SK-N-SH treated with all-trans-retinoic acid at 6 μM for 48 hours (cell line): ENCODE measurements around the gene GGT5.

ENCODE experiments used
- ATAC-seq: fragments of 200-7000 bp; cut with Tn5 transposase; 3 replicates; pipeline ENCODE4 v1.9.1; 2020; ENCODE audit warnings: mild to moderate bottlenecking, moderate library complexity
- ARNTL ChIP-seq: fragments of 450-650 bp; formaldehyde crosslinking; IDR thresholded peaks from 2 replicates; pipeline ENCODE4 v1.5.0; 2020; ENCODE audit warnings: low read depth, mild to moderate bottlenecking, moderate library complexity, borderline replicate concordance
- BACH2 ChIP-seq: fragments of 250-450 bp; sonication (Bioruptor Pico); IDR thresholded peaks from 2 replicates; pipeline ENCODE4 v1.9.0; 2021; ENCODE audit warnings: mild to moderate bottlenecking, borderline replicate concordance
- CREB5 ChIP-seq: fragments of 250-450 bp; sonication (Bioruptor Pico); IDR thresholded peaks from 2 replicates; pipeline ENCODE4 v1.5.1; 2020; ENCODE audit warnings: low read depth, mild to moderate bottlenecking, moderate library complexity
- CSDC2 ChIP-seq: fragments of 250-450 bp; sonication (Bioruptor Pico); IDR thresholded peaks from 2 replicates; pipeline ENCODE4 v1.5.0; 2020; ENCODE audit warnings: mild to moderate bottlenecking, moderate library complexity
- ESRRG ChIP-seq: fragments of 250-450 bp; sonication (Bioruptor Pico); IDR thresholded peaks from 2 replicates; pipeline ENCODE4 v1.6.1; 2021; ENCODE audit warnings: mild to moderate bottlenecking
- GLIS3 ChIP-seq: fragments of 250-450 bp; sonication (Bioruptor Pico); IDR thresholded peaks from 2 replicates; pipeline ENCODE4 v1.5.0; 2020; ENCODE audit warnings: mild to moderate bottlenecking, moderate library complexity
- ISL1 ChIP-seq: fragments of 250-450 bp; sonication (Bioruptor Pico); IDR thresholded peaks from 2 replicates; pipeline ENCODE4 v2.1.2; 2022; ENCODE audit warnings: mild to moderate bottlenecking, moderate library complexity
- OSR1 ChIP-seq: fragments of 250-450 bp; sonication (Bioruptor Pico); IDR thresholded peaks from 2 replicates; pipeline ENCODE4 v1.8.0; 2022; ENCODE audit warnings: moderate library complexity, mild to moderate bottlenecking, inconsistent platforms
- PATZ1 ChIP-seq: fragments of 250-450 bp; sonication (Bioruptor Pico); IDR thresholded peaks from 2 replicates; pipeline ENCODE4 v1.8.0; 2020; ENCODE audit warnings: mild to moderate bottlenecking, moderate library complexity, borderline replicate concordance
- POU6F1 ChIP-seq: fragments of 250-450 bp; sonication (Bioruptor Pico); IDR thresholded peaks from 2 replicates; pipeline ENCODE4 v1.8.0; 2021; ENCODE audit warnings: low read depth, mild to moderate bottlenecking, moderate library complexity, borderline replicate concordance
- PPARA ChIP-seq: fragments of 250-450 bp; sonication (Bioruptor Pico); IDR thresholded peaks from 2 replicates; pipeline ENCODE4 v1.5.0; 2020; ENCODE audit warnings: mild to moderate bottlenecking, borderline replicate concordance
- RARB ChIP-seq: fragments of 250-450 bp; sonication (Bioruptor Pico); IDR thresholded peaks from 2 replicates; pipeline ENCODE4 v1.8.0; 2021; ENCODE audit warnings: mild to moderate bottlenecking, moderate library complexity
- SNAI2 ChIP-seq: fragments of 250-450 bp; sonication (Bioruptor Pico); IDR thresholded peaks from 2 replicates; pipeline ENCODE4 v1.5.0; 2020; ENCODE audit warnings: mild to moderate bottlenecking, moderate library complexity
- TCF4 ChIP-seq: fragments of 250-450 bp; sonication (Bioruptor Pico); IDR thresholded peaks from 2 replicates; pipeline ENCODE4 v1.8.0; 2021; ENCODE audit warnings: mild to moderate bottlenecking, moderate library complexity, borderline replicate concordance
- TOX ChIP-seq: fragments of 250-450 bp; sonication (Bioruptor Pico); IDR thresholded peaks from 2 replicates; pipeline ENCODE4 v1.8.0; 2021; ENCODE audit warnings: mild to moderate bottlenecking, moderate library complexity, borderline replicate concordance
- TSHZ2 ChIP-seq: fragments of 250-450 bp; sonication (Bioruptor Pico); IDR thresholded peaks from 2 replicates; pipeline ENCODE4 v1.5.0; 2020; ENCODE audit warnings: mild to moderate bottlenecking, moderate library complexity
- ZC3H10 ChIP-seq: fragments of 250-450 bp; sonication (Bioruptor Pico); IDR thresholded peaks from 2 replicates; pipeline ENCODE4 v1.5.1; 2021; ENCODE audit warnings: mild to moderate bottlenecking, moderate library complexity
- ZFP3 ChIP-seq: fragments of 250-450 bp; sonication (Bioruptor Pico); IDR thresholded peaks from 2 replicates; pipeline ENCODE4 v1.5.0; 2020; ENCODE audit warnings: mild to moderate bottlenecking, moderate library complexity
- ZFP30 ChIP-seq: fragments of 450-650 bp; formaldehyde crosslinking; IDR thresholded peaks from 2 replicates; pipeline ENCODE4 v1.5.0; 2022; ENCODE audit warnings: mild to moderate bottlenecking, moderate library complexity
- ZNF565 ChIP-seq: fragments of 450-650 bp; formaldehyde crosslinking; conservative IDR thresholded peaks from 2 replicates; pipeline ENCODE4 v1.5.0; 2020; ENCODE audit warnings: low read depth, mild to moderate bottlenecking, moderate library complexity
- ZNF70 ChIP-seq: fragments of 450-650 bp; formaldehyde crosslinking; IDR thresholded peaks from 2 replicates; pipeline ENCODE4 v1.5.0; 2020; ENCODE audit warnings: mild to moderate bottlenecking, moderate library complexity
- ZNF8 ChIP-seq: fragments of 450-650 bp; formaldehyde crosslinking; IDR thresholded peaks from 2 replicates; pipeline ENCODE4 v1.5.0; 2020; ENCODE audit warnings: mild to moderate bottlenecking, moderate library complexity

The GGT5 gene

DNA sequence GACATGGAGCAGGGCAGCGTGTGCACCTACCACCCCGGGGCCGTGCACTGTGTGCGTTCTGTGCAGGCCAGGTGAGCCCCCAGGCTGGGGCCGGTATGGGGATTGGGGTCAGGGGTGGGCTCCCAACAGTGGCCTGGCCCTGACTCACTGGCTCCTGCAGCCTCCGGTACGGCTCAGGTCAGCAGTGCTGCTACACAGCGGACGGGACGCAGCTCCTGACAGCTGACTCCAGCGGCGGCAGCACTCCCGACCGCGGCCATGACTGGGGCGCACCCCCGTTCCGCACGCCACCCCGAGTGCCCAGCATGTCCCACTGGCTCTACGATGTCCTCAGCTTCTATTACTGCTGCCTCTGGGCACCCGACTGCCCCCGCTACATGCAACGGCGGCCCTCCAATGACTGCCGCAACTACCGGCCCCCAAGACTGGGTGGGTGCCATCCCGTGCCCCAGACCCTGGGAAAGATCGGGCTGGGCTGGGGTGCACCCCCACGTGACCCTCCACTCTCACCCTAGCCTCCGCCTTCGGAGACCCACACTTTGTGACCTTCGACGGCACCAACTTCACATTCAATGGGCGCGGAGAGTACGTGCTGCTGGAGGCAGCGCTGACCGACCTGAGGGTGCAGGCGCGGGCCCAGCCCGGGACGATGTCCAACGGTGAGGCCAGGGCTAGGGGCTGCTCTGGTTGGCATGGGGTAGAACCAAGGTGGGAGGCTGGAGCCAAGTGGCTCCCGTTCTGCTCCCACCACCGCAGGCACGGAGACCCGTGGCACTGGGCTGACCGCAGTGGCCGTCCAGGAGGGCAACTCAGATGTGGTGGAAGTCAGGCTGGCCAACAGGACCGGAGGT lies 59.2 kb downstream of the GGT5 start:
- no peak for TF ChIP-seq BACH2 (CRISPR knock-in tag)
- no peak for TF ChIP-seq SNAI2 (CRISPR knock-in tag)
- TF ChIP-seq TOX = no peak
- TF ChIP-seq ISL1 = no peak
- no peak for TF ChIP-seq ESRRG (CRISPR knock-in tag)
- TF ChIP-seq ZNF8 (CRISPR knock-in tag) = no peak
- no peak for TF ChIP-seq ZNF565 (CRISPR knock-in tag)
- TF ChIP-seq TCF4 (CRISPR knock-in tag) = no peak
- TF ChIP-seq CSDC2 = no peak
- no peak for TF ChIP-seq PPARA
- TF ChIP-seq RARB (CRISPR knock-in tag) = no peak
- no peak for TF ChIP-seq ZC3H10 (CRISPR knock-in tag)
- no peak for ATAC-seq

DNA sequence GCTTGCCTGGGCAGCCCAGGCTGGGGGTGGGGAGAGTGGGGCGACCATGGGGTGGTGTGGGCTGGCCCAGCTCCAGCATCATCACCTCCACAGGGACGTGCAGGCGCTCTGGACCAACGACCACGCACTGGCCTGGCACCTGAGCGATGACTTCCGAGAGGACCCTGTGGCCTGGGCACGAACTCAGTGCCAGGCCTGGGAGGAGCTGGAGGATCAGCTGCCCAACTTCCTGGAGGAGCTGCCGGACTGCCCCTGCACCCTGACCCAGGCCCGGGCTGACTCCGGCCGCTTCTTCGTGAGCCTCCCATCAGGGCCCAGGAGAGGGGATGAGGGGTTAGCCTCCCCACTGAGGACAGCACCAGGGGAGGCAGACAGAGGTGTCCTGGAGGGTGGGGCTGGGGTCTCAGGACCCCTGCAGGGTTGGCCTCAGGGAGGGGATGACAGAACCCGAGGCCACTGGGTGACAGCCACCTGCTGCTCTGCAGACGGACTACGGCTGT lies 59.8 kb downstream of the GGT5 start:
- no peak for TF ChIP-seq BACH2 (CRISPR knock-in tag)
- TF ChIP-seq ZFP3 (CRISPR knock-in tag) = no peak
- no peak for TF ChIP-seq ZNF70 (CRISPR knock-in tag)
- no peak for TF ChIP-seq ZC3H10 (CRISPR knock-in tag)
- no peak for TF ChIP-seq CREB5
- no peak for TF ChIP-seq PATZ1
- no peak for TF ChIP-seq PPARA
- no peak for TF ChIP-seq GLIS3 (CRISPR knock-in tag)
- TF ChIP-seq TOX = no peak
- no peak for TF ChIP-seq ARNTL
- TF ChIP-seq TCF4 (CRISPR knock-in tag) = no peak
- TF ChIP-seq POU6F1 (CRISPR knock-in tag) = no peak
- ATAC-seq = no peak

GRCh38 chr22:24184057-24184798 lies 60.7 kb downstream of the GGT5 start:
- no peak for TF ChIP-seq TCF4 (CRISPR knock-in tag)
- TF ChIP-seq TSHZ2 (CRISPR knock-in tag) = no peak
- no peak for TF ChIP-seq ZFP30 (CRISPR knock-in tag)
- no peak for TF ChIP-seq ZNF8 (CRISPR knock-in tag)
- TF ChIP-seq POU6F1 (CRISPR knock-in tag) = no peak
- no peak for TF ChIP-seq RARB (CRISPR knock-in tag)
- no peak for TF ChIP-seq ZFP3 (CRISPR knock-in tag)
- no peak for TF ChIP-seq OSR1
- no peak for TF ChIP-seq ESRRG (CRISPR knock-in tag)
- TF ChIP-seq ZNF565 (CRISPR knock-in tag) = no peak
- TF ChIP-seq CSDC2 = no peak
- ATAC-seq = no peak
